K562 (cell line): ENCODE measurements around the gene CDKN1C. TPM values are rescaled to one million over a fixed set of nuclear protein-coding genes. Genes with fewer than 3 reads are reported as not detected.

Experiments
- ATAC-seq: fragments of 200-7000 bp; cut with Tn5 transposase; 3 replicates; pipeline ENCODE4 v1.9.1; 2020; ENCODE audit warnings: moderate library complexity
- BruUV-seq: library from RNA; stranded (reverse); fragments of 400-500 nt; replicated peaks from 2 replicates; lab custom pipeline; 2021; lab: Mats Ljungman, UMichigan
- CTCF ChIA-PET: fragments of 300-600 bp; formaldehyde crosslinking; extraction: SDS; loops from one replicate; lab custom pipeline; 2021; ENCODE audit warnings: low intra/inter-chr PET ratio; lab: Yijun Ruan, JAX
- POLR2A ChIA-PET: fragments of 300-600, 350-650 bp; sonication (Branson Sonifier 250); formaldehyde crosslinking; extraction: SDS; loops from one replicate; lab custom pipeline; 2021; ENCODE audit warnings: antibody characterized with exemption, inconsistent platforms; lab: Yijun Ruan, JAX
- DNase-seq, 4 experiments: peaks; one replicate each; pipeline versions ENCODE4 v3.0.0 to v3.0.0-alpha.2; 2011 to 2018; ENCODE audit warnings: low spot score in 3 of 4, mixed read lengths in 3 of 4; ENCODE audit errors: extremely low read depth in 1 of 4
- FAIRE-seq: peaks from 2 replicates; lab custom pipeline; 2011; peaks lifted over from hg19 to GRCh38; lab: Jason Lieb, UNC
- H2AFZ ChIP-seq: 2 replicates; pipeline ENCODE4 v1.6.0; 2011; ENCODE audit warnings: low read depth, low read length, control low read depth, inconsistent platforms
- H3K27ac ChIP-seq: fragments of 200-600 bp; 3 replicates; pipeline ENCODE4 v1.8.0; 2011; ENCODE audit warnings: low read depth, mild to moderate bottlenecking, control low read depth, inconsistent platforms, low read length, moderate library complexity, mixed read lengths; ENCODE audit errors: extremely low read depth
- H3K27me3 ChIP-seq, 2 experiments: fragments of 300-600 bp in 1 of 2; 2 replicates in 1 of 2; 3 replicates in 1 of 2; pipeline versions ENCODE4 v1.6.0 to v1.8.0; 2011; ENCODE audit warnings: inconsistent platforms in 2 of 2, low read length in 2 of 2, mild to moderate bottlenecking in 1 of 2, mixed read lengths in 1 of 2, moderate library complexity in 1 of 2; ENCODE audit not compliant: control insufficient read depth in 2 of 2, insufficient read depth in 2 of 2
- H3K36me3 ChIP-seq: fragments of 300-600 bp; 3 replicates; pipeline ENCODE4 v1.8.0; 2011; ENCODE audit warnings: mild to moderate bottlenecking, low read length, inconsistent platforms; ENCODE audit not compliant: control insufficient read depth, insufficient read depth
- H3K4me1 ChIP-seq, 2 experiments: fragments of 200-600 bp in 1 of 2; replicated peaks in 1 of 2; 2 replicates in 1 of 2; 3 replicates in 1 of 2; pipeline versions ENCODE4 v1.5.1 to v1.8.0; 2011; ENCODE audit warnings: inconsistent platforms in 2 of 2, low read length in 2 of 2, mild to moderate bottlenecking in 1 of 2, mixed read lengths in 1 of 2, moderate library complexity in 1 of 2; ENCODE audit not compliant: control insufficient read depth in 2 of 2, insufficient read depth in 2 of 2
- H3K4me2 ChIP-seq: 2 replicates; pipeline ENCODE4 v1.6.1; 2011; ENCODE audit warnings: low read length, control low read depth, inconsistent platforms, mixed read lengths; ENCODE audit not compliant: insufficient read depth
- H3K4me3 ChIP-seq: fragments of 200-600 bp; sonication (generic), shearing (Covaris generic); 2 replicates; pipeline ENCODE4 v1.5.1; 2016; ENCODE audit warnings: control low read depth, inconsistent platforms
- H3K79me2 ChIP-seq: fragments of 200-600 bp; 3 replicates; pipeline ENCODE4 v1.8.0; 2011; ENCODE audit warnings: low read length, inconsistent platforms; ENCODE audit not compliant: control insufficient read depth, insufficient read depth
- H3K9ac ChIP-seq, 2 experiments: 2 replicates each; pipeline versions ENCODE4 v1.6.0 to v1.6.1; 2011; ENCODE audit warnings: low read depth in 2 of 2, low read length in 2 of 2, control low read depth in 1 of 2, inconsistent platforms in 1 of 2, mild to moderate bottlenecking in 1 of 2, mixed read lengths in 1 of 2; ENCODE audit not compliant: insufficient read depth in 1 of 2
- H3K9me1 ChIP-seq: one replicate; pipeline ENCODE4 v1.6.0; 2011; ENCODE audit warnings: inconsistent platforms, mild to moderate bottlenecking, low read length, moderate library complexity; ENCODE audit not compliant: control insufficient read depth, insufficient read depth
- H3K9me3 ChIP-seq: replicated peaks from 2 replicates; pipeline ENCODE4 v1.5.1; 2011; ENCODE audit warnings: low read depth, low read length, inconsistent platforms; ENCODE audit not compliant: control insufficient read depth, insufficient read depth
- H4K20me1 ChIP-seq: replicated peaks from 2 replicates; pipeline ENCODE4 v1.6.1; 2011; ENCODE audit warnings: low read length, inconsistent platforms, mixed read lengths; ENCODE audit not compliant: control insufficient read depth, insufficient read depth
- ARID2 ChIP-seq: fragments of 450-650 bp; IDR thresholded peaks from 2 replicates; pipeline ENCODE4 v1.6.1; 2017; ENCODE audit warnings: antibody characterized with exemption, mild to moderate bottlenecking
- CXXC5 ChIP-seq: fragments of 250-450 bp; sonication (Bioruptor Pico); IDR thresholded peaks from 2 replicates; pipeline ENCODE4 v1.8.0; 2022; ENCODE audit warnings: inconsistent platforms, mild to moderate bottlenecking, moderate library complexity
- MBD2 ChIP-seq: sonication (generic); IDR thresholded peaks from 2 replicates; pipeline ENCODE4 v1.6.1; 2016; ENCODE audit warnings: low read depth, borderline replicate concordance
- RAD21 ChIP-seq, 2 experiments: fragments of 250-450 bp in 1 of 2; fragments of 450-650 bp in 1 of 2; sonication (Bioruptor Pico) in 1 of 2; formaldehyde crosslinking in 1 of 2; IDR thresholded peaks in 1 of 2; conservative IDR thresholded peaks in 1 of 2; 2 replicates each; pipeline versions ENCODE4 v1.4.0 to v1.8.0; 2020 to 2022; ENCODE audit warnings: mild to moderate bottlenecking in 2 of 2, moderate library complexity in 1 of 2
- RBFOX2 ChIP-seq: fragments of 200-400 bp; formaldehyde crosslinking; IDR thresholded peaks from 2 replicates; pipeline ENCODE4 v1.6.1; 2017; ENCODE audit warnings: low read depth, mild to moderate bottlenecking, low read length, moderate library complexity
- SREBF2 ChIP-seq: sonication (generic); formaldehyde crosslinking; IDR thresholded peaks from 2 replicates; pipeline ENCODE4 v1.4.0; 2020; ENCODE audit warnings: mild to moderate bottlenecking, missing genetic modification reagents
- ZNF586 ChIP-seq: fragments of 450-650 bp; formaldehyde crosslinking; conservative IDR thresholded peaks from 2 replicates; pipeline ENCODE4 v1.4.0; 2020; ENCODE audit warnings: mild to moderate bottlenecking, moderate library complexity
- ZNF695 ChIP-seq: fragments of 450-650 bp; formaldehyde crosslinking; IDR thresholded peaks from 2 replicates; pipeline ENCODE4 v1.4.0; 2020; ENCODE audit warnings: mild to moderate bottlenecking, moderate library complexity
- WGBS: fragments of 100-300 bp; shearing (Covaris generic); methylation state at CpG from one replicate; pipeline ENCODE4 v1.1.6; 2016; ENCODE audit warnings: low coverage, mixed read lengths; ENCODE audit not compliant: insufficient coverage; ENCODE audit errors: missing lambda C conversion rate; 5-methylcytosine and 5-hydroxymethylcytosine counted together
- in situ Hi-C: fragments of 300-500 bp; cut with MboI; formaldehyde crosslinking; loops from 4 replicates; pipeline ENCODE4 v1.15.0; 2018; ENCODE audit warnings: inconsistent platforms, mixed read lengths
- intact Hi-C: fragments of 100-400 bp; cut with micrococcal nuclease; formaldehyde crosslinking; loops from 2 replicates; pipeline ENCODE4 v1.14.2; 2022
- polyA plus RNA-seq, 8 experiments: library from polyadenylated mRNA; depleted of rRNA in 4 of 8; stranded (reverse) in 5 of 8; unstranded in 3 of 8; fragments of >200 nt; fragmentation: Nextera tagmentation in 2 of 8; fragmentation: Illumina TruSeq in 1 of 8; extraction: Ambion mirVana in 2 of 8; extraction: Trizol in 1 of 8; gene quantifications; 2 replicates each; pipeline versions ENCODE4 v1.2.1 to v1.2.3, GENCODE V29; 2011 to 2014; ENCODE audit warnings: inconsistent platforms in 1 of 8, missing spikeins in 1 of 8
- total RNA-seq, 7 experiments: library from RNA; depleted of rRNA in 6 of 7; stranded (reverse); fragments of >200 nt in 6 of 7; fragmentation: Illumina TruSeq in 2 of 7; extraction: Trizol in 2 of 7; gene quantifications; 2 replicates each; pipeline versions ENCODE4 v1.2.1 to v1.2.3, GENCODE V29; 2011 to 2021; ENCODE audit warnings: low replicate concordance in 1 of 7
- TF ChIP-seq, protein P1 (sequence below): fragments of 450-650 bp; formaldehyde crosslinking; IDR thresholded peaks from 2 replicates; pipeline ENCODE4 v1.4.0; 2020; ENCODE audit warnings: mild to moderate bottlenecking
- TF ChIP-seq, protein P2 (sequence below): fragments of 200-800 bp; sonication (Bioruptor generic); IDR thresholded peaks from 2 replicates; pipeline ENCODE4 v1.6.1; 2017; ENCODE audit warnings: missing genetic modification characterization, missing compliant biosample characterization

CDKN1C gene
- total and polyA plus RNA-seq, 9 of the 15 experiments (the other 6 are each of a cell fraction or from before 2014, with no cell fraction given), result 2.8 to 21.1 (median 9.3) TPM

- WGBS, result 2% methylated on average over 40 of the region's 119 CpGs
- peak overlapping the region; percentile 47 to 91; a peak in 3 of 4 replicates for H3K9ac ChIP-seq
- H3K4me1 ChIP-seq, result peaks cover 12 to 70% of the 10 kb centered on the region in 2 experiments; a peak in 4 of 5 replicates
- 0 out of 5 replicates have a peak, but pooled peaks cover 0 to 5% of the 10 kb centered on the region in 2 experiments for H3K27me3 ChIP-seq
- POLR2A ChIA-PET, result interaction anchor here (0.6 to 2.0 kb wide), 9 partner anchors 28 to 813 kb away, joined by 3 to 10 read pairs (median 3); partner anchors contain the start of genes KCNQ1OT1 and PHLDA2
- CTCF ChIA-PET, result interaction anchor here (1.0 to 10.6 kb wide), 3 partner anchors 46 to 350 kb away, joined by 3 to 228 read pairs (median 4); no protein-coding TSS in a partner anchor
- no peaks in the 10 kb centered on the region for H3K9me3 ChIP-seq
- H2AFZ ChIP-seq, result peak overlapping the region; percentile 35; the same call in 1 of the 2 replicates
- no peaks in the 10 kb centered on the region for H3K79me2 ChIP-seq
- ATAC-seq, result peak; percentile 4; the same call in 1 of the 3 replicates
- peak overlapping the region; percentile 59 for H3K4me3 ChIP-seq
- H3K36me3 ChIP-seq, result no peaks in the 10 kb centered on the region
- in situ Hi-C loops, result no loop called here
- H4K20me1 ChIP-seq, result no peaks in the 10 kb centered on the region
- peak overlapping the region; percentile 41; the same call in 1 of the 3 replicates for H3K27ac ChIP-seq
- no peak for FAIRE-seq
- H3K4me2 ChIP-seq, result peak overlapping the region; percentile 57
- no peaks in the 10 kb centered on the region for H3K9me1 ChIP-seq
- intact Hi-C loops, result loop anchor here (2.0 to 10.0 kb wide), 2 partner anchors 15 to 319 kb away; no protein-coding TSS in a partner anchor
- no TSS peak for BruUV-seq
- peak; percentile 44 to 70 (median 62) for DNase-seq
- TF ChIP-seq CXXC5 (CRISPR knock-in tag), result peak; percentile 43
- TF ChIP-seq, protein P1, sequence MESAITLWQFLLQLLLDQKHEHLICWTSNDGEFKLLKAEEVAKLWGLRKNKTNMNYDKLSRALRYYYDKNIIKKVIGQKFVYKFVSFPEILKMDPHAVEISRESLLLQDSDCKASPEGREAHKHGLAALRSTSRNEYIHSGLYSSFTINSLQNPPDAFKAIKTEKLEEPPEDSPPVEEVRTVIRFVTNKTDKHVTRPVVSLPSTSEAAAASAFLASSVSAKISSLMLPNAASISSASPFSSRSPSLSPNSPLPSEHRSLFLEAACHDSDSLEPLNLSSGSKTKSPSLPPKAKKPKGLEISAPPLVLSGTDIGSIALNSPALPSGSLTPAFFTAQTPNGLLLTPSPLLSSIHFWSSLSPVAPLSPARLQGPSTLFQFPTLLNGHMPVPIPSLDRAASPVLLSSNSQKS (CRISPR knock-in tag), result no peak
- no peak for TF ChIP-seq SREBF2
- no peak for TF ChIP-seq ZNF586
- TF ChIP-seq, protein P2, sequence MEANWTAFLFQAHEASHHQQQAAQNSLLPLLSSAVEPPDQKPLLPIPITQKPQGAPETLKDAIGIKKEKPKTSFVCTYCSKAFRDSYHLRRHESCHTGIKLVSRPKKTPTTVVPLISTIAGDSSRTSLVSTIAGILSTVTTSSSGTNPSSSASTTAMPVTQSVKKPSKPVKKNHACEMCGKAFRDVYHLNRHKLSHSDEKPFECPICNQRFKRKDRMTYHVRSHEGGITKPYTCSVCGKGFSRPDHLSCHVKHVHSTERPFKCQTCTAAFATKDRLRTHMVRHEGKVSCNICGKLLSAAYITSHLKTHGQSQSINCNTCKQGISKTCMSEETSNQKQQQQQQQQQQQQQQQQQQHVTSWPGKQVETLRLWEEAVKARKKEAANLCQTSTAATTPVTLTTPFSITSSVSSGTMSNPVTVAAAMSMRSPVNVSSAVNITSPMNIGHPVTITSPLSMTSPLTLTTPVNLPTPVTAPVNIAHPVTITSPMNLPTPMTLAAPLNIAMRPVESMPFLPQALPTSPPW (CRISPR knock-in tag), result peak; percentile 67
- TF ChIP-seq RAD21 (CRISPR knock-in tag; conservative IDR thresholded peaks at IDR 0.05 in 1 of 2, IDR thresholded peaks at IDR 0.05 in 1 of 2), result no peak
- TF ChIP-seq MBD2, result no peak
- TF ChIP-seq ZNF695 (CRISPR knock-in tag), result no peak
- no peak for TF ChIP-seq ARID2
- peak; percentile 56 for TF ChIP-seq RBFOX2
Measured at GRCh38 chr11:2883979-2884815, 1.4 kb downstream of the CDKN1C start.
